NCI-H510A (cell line): ENCODE measurements around the gene OOEP.

Source experiments
- DNase-seq: peaks from one replicate; lab custom pipeline; 2025; lab: John Stamatoyannopoulos, UW

OOEP gene

DNA sequence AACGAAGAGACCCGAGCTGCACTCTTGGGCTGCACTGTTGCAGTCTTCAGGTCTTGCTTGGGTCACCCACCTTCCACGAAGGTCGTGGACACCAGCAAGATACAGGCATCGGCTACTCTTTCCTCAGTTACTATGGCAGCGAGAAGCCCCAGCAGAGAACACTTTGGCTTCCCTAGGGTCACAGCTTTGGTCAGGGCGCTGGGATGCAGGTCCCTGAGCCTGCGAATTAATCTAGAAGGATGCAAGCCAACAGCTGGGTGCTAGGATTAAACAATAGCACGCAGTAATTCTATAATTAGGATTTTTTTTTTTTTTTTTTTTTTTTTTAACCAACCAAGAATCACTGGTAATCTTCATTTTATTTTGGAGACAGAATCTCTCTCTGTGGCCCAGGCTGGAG is 5.1 kb downstream of the OOEP start:
- DNase-seq, result no peak

DNA sequence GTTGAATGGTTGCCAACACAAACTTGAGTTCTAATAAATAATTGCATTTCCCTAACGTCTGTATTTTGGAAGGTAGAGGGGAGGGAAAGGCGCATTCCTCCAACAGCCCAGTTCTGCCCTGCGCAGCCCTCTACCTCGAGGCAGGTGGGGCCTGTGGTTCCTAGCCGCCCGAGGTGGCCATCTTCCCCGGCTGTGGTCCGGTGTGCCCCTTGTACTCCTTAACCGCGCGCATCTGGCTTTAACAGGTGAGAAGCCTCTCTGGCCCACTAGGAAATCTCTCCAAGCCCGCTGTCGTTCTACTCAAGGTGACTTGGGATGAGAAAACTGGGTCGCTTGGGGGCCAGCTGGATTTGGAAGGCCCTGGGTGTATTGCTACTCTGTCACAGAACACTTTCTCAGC is 5.6 kb downstream of the OOEP start:
- DNase-seq, result no peak

GRCh38 chr6:73363537-73363875 is 6.2 kb downstream of the OOEP start:
- no peak for DNase-seq

- DNase-seq, result no peak
Observed at GRCh38 chr6:73362869-73363536, 6.7 kb downstream of the OOEP start.

DNA sequence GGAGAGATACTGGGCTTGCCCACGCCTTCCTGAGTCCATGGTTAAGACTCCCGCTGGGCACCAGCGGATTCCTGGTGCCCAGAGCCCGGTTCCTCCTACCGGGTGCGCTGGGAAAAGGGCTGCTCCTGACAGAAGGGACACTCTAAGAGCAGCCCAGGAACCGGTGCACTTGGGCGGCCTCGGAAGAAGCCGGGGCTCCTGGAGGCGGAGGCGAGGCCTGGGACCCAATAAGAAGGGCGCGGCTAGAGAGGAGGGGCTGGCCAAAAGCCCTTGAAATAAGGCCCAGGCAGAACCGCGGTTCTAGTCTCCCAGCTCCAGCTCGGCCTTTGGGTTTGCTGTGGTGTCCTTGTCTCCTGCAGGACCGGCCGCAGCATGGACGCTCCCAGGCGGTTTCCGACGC is 7.3 kb downstream of the OOEP start, which contains the start of gene KHDC3L:
Gene KHDC3L (plus strand): TSS at position 301 of the 400 bp plus-strand sequence. CDS start 72 bp downstream, at position 373.
- DNase-seq, result no peak

GRCh38 chr6:73353636-73354593 is 15.8 kb downstream of the OOEP start, which contains the start of gene DPPA5:
TSS of gene DPPA5 (minus strand) at chr6:73354276. CDS start at chr6:73354225, 51 bp downstream.
- DNase-seq, result no peak

GRCh38 chr6:73349311-73349710 is 20.4 kb downstream of the OOEP start:
- DNase-seq, result no peak

DNA sequence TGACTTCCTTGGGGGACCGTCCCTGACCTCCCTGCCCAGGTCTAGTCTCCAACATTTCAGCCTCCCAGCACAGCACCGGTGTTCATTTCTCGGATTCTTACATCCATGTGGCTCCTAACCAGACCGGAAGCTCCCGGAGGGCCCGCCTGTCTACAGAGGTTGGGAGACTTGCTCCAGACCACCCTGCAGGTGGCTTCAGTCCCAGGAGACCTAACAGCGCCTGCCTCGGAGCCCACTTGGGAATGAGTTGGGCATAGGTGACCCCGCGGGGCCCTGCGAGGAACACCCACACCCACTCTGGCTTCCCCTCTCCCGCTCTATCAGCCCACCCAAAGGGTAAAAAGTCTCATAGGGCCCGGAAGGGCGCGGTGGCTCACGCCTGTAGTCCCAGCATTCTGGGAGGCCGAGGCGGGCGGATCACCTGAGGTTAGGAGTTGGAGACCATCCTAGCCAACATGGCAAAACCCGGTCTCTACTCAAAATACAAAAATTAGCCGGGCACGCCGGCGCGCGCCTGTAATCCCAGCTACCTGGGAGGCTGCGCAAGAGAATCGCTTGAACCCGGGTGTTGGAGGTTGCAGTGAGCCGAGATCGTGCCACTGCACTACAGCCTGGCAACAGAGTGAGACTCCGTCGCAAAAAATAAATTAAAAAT is 21.0 kb downstream of the OOEP start:
- DNase-seq, result no peak

DNA sequence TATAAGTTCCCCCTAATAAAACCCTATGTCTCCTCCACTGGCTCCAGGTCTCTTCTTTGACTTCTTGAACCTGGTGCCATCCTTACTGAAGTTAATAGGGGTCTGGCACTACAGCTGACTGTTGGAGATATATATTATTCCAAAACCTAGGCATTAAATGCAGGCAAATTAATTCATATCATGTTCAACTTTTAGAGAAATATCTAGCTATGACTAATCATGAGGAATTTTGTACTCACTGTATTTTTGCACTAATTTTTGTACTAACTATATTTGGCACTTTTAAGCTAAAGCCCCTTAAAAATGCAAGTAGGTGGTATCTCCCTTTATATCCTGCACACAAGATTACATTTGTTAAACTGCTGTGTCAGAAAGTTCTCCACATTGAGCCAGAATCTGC is 26.5 kb downstream of the OOEP start:
- no peak for DNase-seq

- no peak for DNase-seq
Observed at GRCh38 chr6:73342174-73342573, 27.5 kb downstream of the OOEP start.

- no peak for DNase-seq
Observed at GRCh38 chr6:73341335-73341734, 28.4 kb downstream of the OOEP start.

- DNase-seq, result no peak
Observed at GRCh38 chr6:73340048-73340447, 29.6 kb downstream of the OOEP start.

DNA sequence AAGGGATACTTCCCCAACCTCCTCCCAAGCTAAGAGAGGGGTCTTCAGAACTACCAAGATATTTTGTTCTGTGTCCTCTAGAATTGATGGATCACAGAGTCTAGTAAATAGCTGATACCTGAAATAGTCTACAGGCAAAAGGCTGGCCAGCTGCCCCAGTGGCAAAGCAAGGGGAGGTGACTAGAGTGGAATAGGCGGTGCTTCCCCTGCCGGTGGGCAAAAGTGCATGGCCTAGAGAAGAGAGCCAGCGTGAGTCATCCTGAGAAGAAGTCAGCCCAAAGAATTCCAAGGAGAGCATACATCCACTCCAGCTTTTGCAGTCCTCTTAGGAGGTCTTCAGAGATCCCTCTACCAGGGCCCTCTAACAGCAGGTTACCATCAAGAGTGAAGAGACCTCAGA is 30.4 kb downstream of the OOEP start:
- no peak for DNase-seq

GRCh38 chr6:73329201-73329600 is 40.5 kb downstream of the OOEP start:
- DNase-seq, result no peak

- DNase-seq, result no peak
Observed at GRCh38 chr6:73328790-73329189, 40.9 kb downstream of the OOEP start.

DNA sequence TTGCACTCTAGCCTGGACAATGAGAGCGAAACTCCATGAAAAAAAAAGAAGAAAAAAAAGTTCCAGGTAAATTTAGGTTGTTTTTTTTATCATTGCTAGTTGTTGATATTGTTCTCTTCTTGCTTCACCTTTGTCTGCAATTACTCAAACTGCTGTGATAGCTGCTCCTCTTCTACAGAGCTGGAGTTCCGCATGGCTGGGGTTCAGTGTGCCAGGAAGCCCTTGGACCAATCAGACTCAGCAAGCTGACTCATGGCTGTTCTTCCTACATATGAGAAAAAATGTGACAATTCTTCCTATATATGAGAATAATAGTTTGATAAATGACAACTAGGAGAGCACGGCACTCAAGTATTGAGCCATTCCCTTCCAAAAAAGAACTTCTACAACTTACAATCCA is 44.0 kb downstream of the OOEP start:
- no peak for DNase-seq

- no peak for DNase-seq
Observed at GRCh38 chr6:73323323-73323722, 46.4 kb downstream of the OOEP start.
